ENCODE measurements around the gene VPS29.

The VPS29 gene

DNA sequence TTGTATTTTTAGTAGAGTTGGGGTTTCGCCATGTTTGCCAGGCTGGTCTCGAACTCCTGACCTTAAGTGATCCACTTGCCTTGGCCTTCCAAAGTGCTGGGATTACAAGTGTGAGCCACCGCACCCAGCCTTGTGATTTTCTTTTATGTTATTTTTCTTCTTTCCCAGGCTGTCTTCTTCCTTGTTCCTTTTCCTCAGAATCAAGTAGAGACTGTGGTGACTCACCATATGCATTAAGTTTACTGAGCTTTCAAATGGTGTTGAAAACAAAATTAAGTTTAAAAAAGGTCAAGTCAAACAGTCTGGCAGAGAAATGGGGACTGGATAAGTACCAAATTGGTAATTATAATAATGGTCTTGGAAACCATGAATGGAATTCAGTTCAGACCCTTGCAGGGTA is 57.5 kb downstream of the VPS29 start:
- DNase-seq = no peak
